ENCODE data around the gene NF2.

DNA sequence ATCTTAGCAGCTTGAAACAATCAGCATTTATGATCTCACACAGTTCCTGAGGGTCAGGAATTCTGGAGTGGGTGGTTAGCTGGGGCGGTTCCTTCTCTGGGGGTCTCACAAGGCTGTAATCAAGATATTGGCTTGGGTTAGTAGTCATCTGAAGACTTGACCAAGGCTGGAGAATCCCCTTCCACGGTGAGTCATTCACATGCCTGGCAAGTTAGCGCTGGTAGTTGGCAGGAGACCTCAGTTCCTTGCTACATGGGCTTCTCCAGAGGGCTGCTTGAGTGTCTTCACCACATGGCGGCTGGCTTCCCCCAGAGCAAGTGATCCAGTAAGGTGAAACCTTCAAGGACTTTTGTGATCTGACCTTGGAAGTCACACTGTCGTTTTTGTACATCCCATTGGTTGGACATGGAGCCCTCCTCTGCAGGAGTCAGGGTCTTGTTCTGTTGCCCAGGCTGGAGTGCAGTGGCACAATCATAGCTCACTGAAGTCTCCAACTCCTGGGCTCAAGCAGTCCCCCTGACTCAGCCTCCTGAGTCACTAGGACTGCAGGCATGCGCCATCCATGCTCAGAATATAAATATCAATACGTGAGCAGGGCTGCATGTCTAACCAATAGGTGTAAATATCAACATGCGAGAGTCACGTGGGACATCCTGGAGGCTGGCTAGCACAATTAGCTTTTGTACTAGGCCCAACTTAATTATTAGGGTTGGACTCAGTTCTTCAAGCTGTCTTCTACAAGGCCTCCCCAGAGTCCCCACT, 15.3 kb upstream of the NF2 start:
- TF ChIP-seq FOXK2 (IDR thresholded peaks at IDR 0.05) (no peak), L3MBTL2 (conservative IDR thresholded peaks at IDR 0.05) (no peak), TARDBP (IDR thresholded peaks at IDR 0.05) (no peak), FOXA1 (IDR thresholded peaks at IDR 0.05) (no peak)

Data from HEK293T (cell line).